Type B pancreatic cell (in vitro differentiated cells): ENCODE results near the gene PNLIPRP2. TPM values are rescaled to one million over a fixed set of nuclear protein-coding genes. Genes with fewer than 3 reads are reported as not detected.

Experiments used
- DNase-seq: peaks from one replicate; pipeline ENCODE4 v3.0.0; 2021; ENCODE audit warnings: mixed read lengths; ENCODE audit not compliant: unreplicated experiment; ENCODE audit errors: extremely low spot score
- H3K27ac Mint-ChIP-seq: 2 replicates; pipeline ENCODE4 v1.8.0; 2021; ENCODE audit warnings: mild to moderate bottlenecking, mixed read lengths
- H3K27me3 Mint-ChIP-seq: 2 replicates; pipeline ENCODE4 v1.8.0; 2021; ENCODE audit warnings: mixed read lengths
- H3K36me3 Mint-ChIP-seq: 2 replicates; pipeline ENCODE4 v1.8.0; 2021; ENCODE audit warnings: mixed read lengths
- H3K4me1 Mint-ChIP-seq: one replicate; pipeline ENCODE4 v1.8.0; 2021; ENCODE audit warnings: mixed read lengths; ENCODE audit not compliant: unreplicated experiment
- H3K4me3 Mint-ChIP-seq: 2 replicates; pipeline ENCODE4 v1.8.0; 2021; ENCODE audit warnings: mild to moderate bottlenecking, mixed read lengths
- H3K9me3 Mint-ChIP-seq: 2 replicates; pipeline ENCODE4 v1.8.0; 2021; ENCODE audit warnings: mixed read lengths
- CTCF ChIP-seq: fragments of 200-600 bp; sonication (generic); conservative IDR thresholded peaks from 2 replicates; pipeline ENCODE4 v1.5.0; 2021; ENCODE audit warnings: antibody characterized with exemption, mild to moderate bottlenecking
- total RNA-seq: library from RNA; stranded (reverse); gene quantifications from 2 replicates; pipeline ENCODE4 v1.2.1, GENCODE V29; 2021; ENCODE audit warnings: low replicate concordance

Gene PNLIPRP2
- total RNA-seq, 1 donor from 2014 or later, result 1.2 TPM

GRCh38 chr10:116664631-116665030, 43.9 kb downstream of the PNLIPRP2 start:
- no peak for DNase-seq
- peaks cover 10% of the 10 kb centered on the region for H3K4me1 Mint-ChIP-seq
- no peak overlapping the region for H3K27ac Mint-ChIP-seq
- H3K27me3 Mint-ChIP-seq, result no peaks in the 10 kb centered on the region
- no peak overlapping the region for H3K4me3 Mint-ChIP-seq
- TF ChIP-seq CTCF, result no peak
- peaks cover 5% of the 10 kb centered on the region for H3K9me3 Mint-ChIP-seq
- peaks cover 8% of the 10 kb centered on the region for H3K36me3 Mint-ChIP-seq

GRCh38 chr10:116665541-116666125, 44.9 kb downstream of the PNLIPRP2 start:
- Mint-ChIP-seq H3K36me3 (peaks cover 8% of the 10 kb centered on the region), H3K4me3 (no peak overlapping the region), H3K9me3 (peaks cover 5% of the 10 kb centered on the region), H3K4me1 (peaks cover 14% of the 10 kb centered on the region), H3K27ac (no peak overlapping the region), H3K27me3 (no peaks in the 10 kb centered on the region)
- no peak for DNase-seq
- TF ChIP-seq CTCF, result no peak

GRCh38 chr10:116667484-116667883, 46.7 kb downstream of the PNLIPRP2 start:
- Mint-ChIP-seq H3K27ac (no peak overlapping the region), H3K4me1 (peaks cover 23% of the 10 kb centered on the region), H3K4me3 (no peak overlapping the region), H3K36me3 (peaks cover 8% of the 10 kb centered on the region), H3K27me3 (peaks cover 3% of the 10 kb centered on the region), H3K9me3 (peaks cover 5% of the 10 kb centered on the region)
- no peak for DNase-seq
- TF ChIP-seq CTCF, result no peak

GRCh38 chr10:116668018-116668417, 47.3 kb downstream of the PNLIPRP2 start:
- H3K27ac Mint-ChIP-seq, result peak overlapping the region; percentile 23

GRCh38 chr10:116668446-116668845, 47.7 kb downstream of the PNLIPRP2 start:
- Mint-ChIP-seq H3K9me3 (peaks cover 5% of the 10 kb centered on the region), H3K27ac (peak overlapping the region; percentile 23), H3K27me3 (peaks cover 3% of the 10 kb centered on the region), H3K36me3 (peaks cover 8% of the 10 kb centered on the region), H3K4me1 (peaks cover 21% of the 10 kb centered on the region), H3K4me3 (peak overlapping the region; percentile 39)
- no peak for DNase-seq
- TF ChIP-seq CTCF, result no peak

More at GRCh38 chr10:116668018-116668417, 47.3 kb downstream of the PNLIPRP2 start:
- Mint-ChIP-seq H3K4me1 (peaks cover 21% of the 10 kb centered on the region), H3K27me3 (peaks cover 3% of the 10 kb centered on the region), H3K36me3 (peaks cover 8% of the 10 kb centered on the region), H3K4me3 (peak overlapping the region; percentile 39), H3K9me3 (peaks cover 5% of the 10 kb centered on the region)
- peak; percentile 60 for DNase-seq
- TF ChIP-seq CTCF, result no peak
